B cell (primary cell): ENCODE results near the gene FHIT.

Experiments
- EZH2 ChIP-seq: IDR thresholded peaks from 2 replicates; pipeline ENCODE4 v1.6.1; 2012; ENCODE audit warnings: borderline replicate concordance, low read depth, mild to moderate bottlenecking, moderate library complexity, low read length; ENCODE audit not compliant: insufficient read depth, poor library complexity, severe bottlenecking
- TF ChIP-seq, protein P1 (sequence below): fragments of 200-600 bp; IDR thresholded peaks from one replicate; pipeline ENCODE4 v1.8.0; 2022; ENCODE audit warnings: antibody characterized with exemption, mild to moderate bottlenecking

DNA sequence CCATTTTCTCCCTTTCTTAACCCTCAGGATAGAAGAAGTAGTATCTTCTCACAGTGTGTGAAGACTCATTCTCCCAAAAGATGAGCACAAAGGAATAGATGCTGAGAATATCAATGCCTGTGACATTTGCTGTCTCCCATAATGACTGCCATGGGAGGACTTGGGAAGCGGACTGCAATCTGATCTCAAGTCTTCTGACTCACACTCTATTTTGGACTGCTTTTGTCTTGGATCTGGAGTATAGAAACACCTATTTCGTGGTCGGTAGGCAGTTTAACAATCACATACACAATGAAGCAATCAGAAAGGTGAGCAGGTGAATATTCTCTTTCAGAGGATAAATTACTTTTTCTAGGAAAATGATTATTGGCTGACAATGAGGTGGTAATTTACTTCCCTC is 852.0 kb downstream of the FHIT start:
- TF ChIP-seq, protein P1, sequence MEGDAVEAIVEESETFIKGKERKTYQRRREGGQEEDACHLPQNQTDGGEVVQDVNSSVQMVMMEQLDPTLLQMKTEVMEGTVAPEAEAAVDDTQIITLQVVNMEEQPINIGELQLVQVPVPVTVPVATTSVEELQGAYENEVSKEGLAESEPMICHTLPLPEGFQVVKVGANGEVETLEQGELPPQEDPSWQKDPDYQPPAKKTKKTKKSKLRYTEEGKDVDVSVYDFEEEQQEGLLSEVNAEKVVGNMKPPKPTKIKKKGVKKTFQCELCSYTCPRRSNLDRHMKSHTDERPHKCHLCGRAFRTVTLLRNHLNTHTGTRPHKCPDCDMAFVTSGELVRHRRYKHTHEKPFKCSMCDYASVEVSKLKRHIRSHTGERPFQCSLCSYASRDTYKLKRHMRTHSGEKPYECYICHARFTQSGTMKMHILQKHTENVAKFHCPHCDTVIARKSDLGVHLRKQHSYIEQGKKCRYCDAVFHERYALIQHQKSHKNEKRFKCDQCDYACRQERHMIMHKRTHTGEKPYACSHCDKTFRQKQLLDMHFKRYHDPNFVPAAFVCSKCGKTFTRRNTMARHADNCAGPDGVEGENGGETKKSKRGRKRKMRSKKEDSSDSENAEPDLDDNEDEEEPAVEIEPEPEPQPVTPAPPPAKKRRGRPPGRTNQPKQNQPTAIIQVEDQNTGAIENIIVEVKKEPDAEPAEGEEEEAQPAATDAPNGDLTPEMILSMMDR: no peak
- TF ChIP-seq EZH2: no peak
